K562 (cell line): ENCODE data around the gene CIAO3. TPM values are rescaled to one million over a fixed set of nuclear protein-coding genes. Genes with fewer than 3 reads are reported as not detected.
A peak's percentile ranks its signal among the peaks of the same experiment; 100 is the strongest.

Experiments
- FOXM1 ChIP-seq, 2 experiments: fragments of 450-650 bp in 1 of 2; sonication (generic) in 1 of 2; formaldehyde crosslinking in 1 of 2; IDR thresholded peaks; 2 replicates each; pipeline versions ENCODE4 v1.6.1 to v1.9.0; 2017 to 2022; ENCODE audit warnings: low read depth in 2 of 2, mild to moderate bottlenecking in 2 of 2, missing genetic modification reagents in 1 of 2, moderate library complexity in 1 of 2
- HIVEP1 ChIP-seq: fragments of 250-450 bp; sonication (Bioruptor Pico); IDR thresholded peaks from 2 replicates; pipeline ENCODE4 v1.4.0; 2020; ENCODE audit warnings: mild to moderate bottlenecking
- IFI16 ChIP-seq: fragments of 250-450 bp; sonication (Bioruptor Pico); IDR thresholded peaks from 2 replicates; pipeline ENCODE4 v2.1.2; 2022; ENCODE audit warnings: mild to moderate bottlenecking, inconsistent platforms
- MAZ ChIP-seq, 2 experiments: fragments of 450-650 bp in 1 of 2; sonication (generic) in 1 of 2; formaldehyde crosslinking; IDR thresholded peaks in 1 of 2; conservative IDR thresholded peaks in 1 of 2; 2 replicates each; pipeline versions ENCODE4 v1.4.0 to v1.5.0; 2020; ENCODE audit warnings: mild to moderate bottlenecking in 1 of 2, missing genetic modification reagents in 1 of 2
- MGA ChIP-seq: fragments of 450-650 bp; IDR thresholded peaks from 2 replicates; pipeline ENCODE4 v1.6.1; 2016; ENCODE audit warnings: mild to moderate bottlenecking, moderate library complexity
- MIER1 ChIP-seq: fragments of 450-650 bp; IDR thresholded peaks from 2 replicates; pipeline ENCODE4 v1.6.1; 2016; ENCODE audit warnings: antibody characterized with exemption, mild to moderate bottlenecking, low read depth
- PKNOX1 ChIP-seq: fragments of 450-650 bp; IDR thresholded peaks from 2 replicates; pipeline ENCODE4 v1.6.1; 2016
- POLR2A ChIP-seq: fragments of 450-650 bp; conservative IDR thresholded peaks from 2 replicates; pipeline ENCODE4 v1.6.1; 2016
- POLR2H ChIP-seq: IDR thresholded peaks from 2 replicates; pipeline ENCODE4 v1.6.1; 2016; ENCODE audit warnings: missing genetic modification characterization, low read depth, mild to moderate bottlenecking, control low read depth, missing compliant biosample characterization, moderate library complexity
- PPARD ChIP-seq: fragments of 250-450 bp; sonication (Bioruptor Pico); IDR thresholded peaks from 2 replicates; pipeline ENCODE4 v1.8.0; 2022; ENCODE audit warnings: inconsistent platforms, mild to moderate bottlenecking, moderate library complexity
- ZBTB43 ChIP-seq: sonication (generic); formaldehyde crosslinking; IDR thresholded peaks from 2 replicates; pipeline ENCODE4 v1.8.0; 2023; ENCODE audit warnings: mild to moderate bottlenecking, missing genetic modification reagents
- polyA plus RNA-seq, 8 experiments: library from polyadenylated mRNA; depleted of rRNA in 4 of 8; stranded (reverse) in 5 of 8; unstranded in 3 of 8; fragments of >200 nt; fragmentation: Nextera tagmentation in 2 of 8; fragmentation: Illumina TruSeq in 1 of 8; extraction: Ambion mirVana in 2 of 8; extraction: Trizol in 1 of 8; gene quantifications; 2 replicates each; pipeline versions ENCODE4 v1.2.1 to v1.2.3, GENCODE V29; 2011 to 2014; ENCODE audit warnings: inconsistent platforms in 1 of 8, missing spikeins in 1 of 8
- total RNA-seq, 7 experiments: library from RNA; depleted of rRNA in 6 of 7; stranded (reverse); fragments of >200 nt in 6 of 7; fragmentation: Illumina TruSeq in 2 of 7; extraction: Trizol in 2 of 7; gene quantifications; 2 replicates each; pipeline versions ENCODE4 v1.2.1 to v1.2.3, GENCODE V29; 2011 to 2021; ENCODE audit warnings: low replicate concordance in 1 of 7

Gene CIAO3
- total and polyA plus RNA-seq, 9 of the 15 experiments (the other 6 are each of a cell fraction or from before 2014, with no cell fraction given) = 2.2 to 35.6 (median 18.7) TPM

DNA sequence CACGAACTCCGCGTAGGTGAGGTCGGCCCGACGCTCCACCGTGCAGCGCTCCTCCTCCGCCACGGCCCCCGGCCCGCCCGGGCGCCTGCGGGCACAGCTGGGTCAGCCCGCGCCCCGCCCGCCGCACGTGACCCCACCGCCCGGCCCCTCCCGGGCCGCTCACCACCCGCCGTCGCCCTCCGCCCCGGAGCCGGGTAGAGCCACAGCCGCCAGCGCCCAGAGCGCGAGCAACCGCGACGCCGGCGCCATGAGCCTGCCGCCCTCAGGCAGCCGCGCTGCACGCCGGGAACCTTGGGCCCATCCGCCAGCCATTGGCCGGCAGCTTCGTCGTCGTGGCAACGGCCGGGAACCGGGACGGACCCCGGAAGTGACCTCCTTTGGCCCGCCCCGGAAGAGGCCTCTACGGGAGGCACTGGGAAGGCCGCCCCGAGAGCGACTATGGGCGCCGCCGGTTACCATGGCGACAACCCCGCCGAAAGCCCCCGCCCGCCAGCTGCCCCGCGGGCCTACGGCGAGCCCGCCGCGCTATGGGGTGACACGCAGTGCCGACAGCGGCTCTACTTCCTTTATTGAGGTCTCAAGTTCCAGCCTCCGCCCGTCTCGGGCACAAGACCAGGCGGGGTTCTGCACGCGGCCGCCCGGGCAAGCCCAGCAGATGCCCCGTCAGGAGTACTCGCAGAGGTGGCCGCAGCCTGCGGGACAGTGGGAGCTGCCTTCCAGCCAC is 56.6 kb downstream of the CIAO3 start, which contains the start of gene JMJD8 (continued):
- no peak for TF ChIP-seq FOXM1 (IDR thresholded peaks at IDR 0.05; ENCODE audit: low read depth)
- TF ChIP-seq FOXM1 (CRISPR knock-in tag; IDR thresholded peaks at IDR 0.05; ENCODE audit: low read depth) = no peak; the same call in 1 of the 2 replicates
- no peak for TF ChIP-seq PPARD
- TF ChIP-seq MIER1 = no peak
- TF ChIP-seq IFI16 (CRISPR knock-in tag) = no peak
- TF ChIP-seq MGA = peak; percentile 63
- TF ChIP-seq HIVEP1 (CRISPR knock-in tag) = no peak
- peak; percentile 67; the same call in 1 of the 2 replicates for TF ChIP-seq POLR2H (tag)
- peak; percentile 32 to 34; a peak in 2 of 4 replicates for TF ChIP-seq MAZ (CRISPR knock-in tag; conservative IDR thresholded peaks at IDR 0.05 in 1 of 2, IDR thresholded peaks at IDR 0.05 in 1 of 2)
- TF ChIP-seq POLR2A = peak; percentile 59; the same call in 1 of the 2 replicates
- TF ChIP-seq ZBTB43 (CRISPR knock-in tag) = peak; percentile 45; the same call in 1 of the 2 replicates
- TF ChIP-seq PKNOX1 = peak; percentile 54; the same call in 1 of the 2 replicates
